Stimulated activated effector memory CD8-positive, alpha-beta T cell treated with anti-CD3 and anti-CD28 coated beads, Interleukin-12 subunit alpha, Interleukin-12 subunit beta, amount 100 ng/mL, for 72 hours (primary cell): ENCODE measurements around the gene CBLL2.

Source experiments
- ATAC-seq: fragments of 150-1000 bp; cut with Tn5 transposase; 2 replicates; pipeline ENCODE4 v1.10.0; 2021
- DNase-seq, 2 donors: peaks; one replicate each; pipeline ENCODE4 v3.0.0; 2021 to 2022; ENCODE audit warnings: low spot score in 2 of 2
- H3K27ac Mint-ChIP-seq: one replicate; pipeline ENCODE4 v1.8.0; 2022; ENCODE audit warnings: mild to moderate bottlenecking, mixed read lengths
- H3K36me3 Mint-ChIP-seq: one replicate; pipeline ENCODE4 v1.8.0; 2022; ENCODE audit warnings: mild to moderate bottlenecking, mixed read lengths
- H3K4me1 Mint-ChIP-seq: one replicate; pipeline ENCODE4 v1.8.0; 2022; ENCODE audit warnings: mixed read lengths
- H3K4me3 Mint-ChIP-seq: one replicate; pipeline ENCODE4 v1.8.0; 2022; ENCODE audit warnings: mild to moderate bottlenecking, mixed read lengths
- H3K9me3 Mint-ChIP-seq: one replicate; pipeline ENCODE4 v1.8.0; 2022; ENCODE audit warnings: mixed read lengths

Gene CBLL2

DNA sequence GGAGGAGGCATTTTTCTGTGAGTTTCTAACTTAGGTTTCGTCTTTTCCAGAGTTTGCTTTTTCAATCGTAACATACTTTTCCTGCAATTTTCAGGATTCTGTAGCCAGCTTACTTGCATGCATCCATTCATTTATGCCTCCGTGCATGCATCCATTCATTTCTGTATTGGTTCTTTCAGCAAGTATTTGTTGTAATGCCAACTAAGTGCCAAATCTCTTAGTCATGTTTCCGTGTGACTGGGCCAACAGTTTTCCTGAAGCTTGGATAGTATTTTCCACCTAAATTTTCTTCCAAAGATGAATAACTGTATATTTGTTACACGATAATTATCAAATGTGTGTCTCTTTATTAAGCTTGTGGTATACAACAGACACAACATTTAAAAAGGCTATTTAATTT lies 41.5 kb downstream of the CBLL2 start:
- H3K9me3 Mint-ChIP-seq: no peaks in the 10 kb centered on the region
- ATAC-seq (no peak), DNase-seq (no peak)
- H3K36me3 Mint-ChIP-seq: no peaks in the 10 kb centered on the region
- no peaks in the 10 kb centered on the region for H3K4me1 Mint-ChIP-seq
- no peak overlapping the region for H3K27ac Mint-ChIP-seq
- H3K4me3 Mint-ChIP-seq: no peak overlapping the region

DNA sequence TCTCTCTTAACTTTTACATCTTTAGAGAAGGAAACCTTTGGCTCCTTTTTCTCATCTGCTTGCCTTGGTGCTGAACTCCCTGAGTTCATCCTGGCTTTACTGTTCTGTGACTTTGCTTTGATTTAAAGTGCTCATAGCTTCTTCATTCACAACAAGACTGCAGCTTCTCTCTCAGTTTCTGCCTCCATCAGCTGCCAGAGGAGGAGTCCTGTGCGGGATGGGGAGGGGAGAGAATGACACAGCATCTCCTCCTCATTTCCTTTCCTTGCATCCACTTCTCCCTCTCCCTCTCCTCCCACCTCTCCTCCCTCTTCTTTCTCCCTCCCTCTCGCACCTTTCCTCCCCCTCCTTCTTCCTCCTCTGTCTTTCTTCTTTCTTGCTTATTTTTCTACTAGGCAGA lies 42.0 kb downstream of the CBLL2 start:
- H3K27ac Mint-ChIP-seq: no peak overlapping the region
- H3K4me1 Mint-ChIP-seq: no peaks in the 10 kb centered on the region
- H3K4me3 Mint-ChIP-seq: no peak overlapping the region
- no peak for ATAC-seq
- DNase-seq: no peak
- no peaks in the 10 kb centered on the region for H3K9me3 Mint-ChIP-seq
- no peaks in the 10 kb centered on the region for H3K36me3 Mint-ChIP-seq

DNA sequence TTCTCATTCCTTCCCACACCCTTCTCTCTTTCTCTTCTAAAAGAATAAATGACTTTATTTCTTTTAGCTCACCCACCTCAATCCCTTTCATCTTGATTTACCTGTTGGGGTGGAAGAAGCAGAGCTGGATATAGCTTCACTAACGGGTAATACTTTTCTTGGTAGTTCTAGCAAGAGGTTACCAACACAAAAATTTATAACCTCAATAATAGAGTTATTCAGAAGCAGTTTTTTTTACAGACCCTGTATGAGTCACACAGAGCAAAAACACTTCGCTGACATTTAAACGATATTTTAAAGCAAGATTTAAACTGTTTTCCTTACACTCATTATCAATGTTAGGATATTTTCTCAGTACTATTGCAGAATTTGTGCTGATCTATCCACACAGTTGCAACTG lies 42.4 kb downstream of the CBLL2 start:
- Mint-ChIP-seq H3K27ac (no peak overlapping the region), H3K4me1 (no peaks in the 10 kb centered on the region), H3K9me3 (no peaks in the 10 kb centered on the region), H3K4me3 (no peak overlapping the region), H3K36me3 (no peaks in the 10 kb centered on the region)
- ATAC-seq (no peak), DNase-seq (no peak)

DNA sequence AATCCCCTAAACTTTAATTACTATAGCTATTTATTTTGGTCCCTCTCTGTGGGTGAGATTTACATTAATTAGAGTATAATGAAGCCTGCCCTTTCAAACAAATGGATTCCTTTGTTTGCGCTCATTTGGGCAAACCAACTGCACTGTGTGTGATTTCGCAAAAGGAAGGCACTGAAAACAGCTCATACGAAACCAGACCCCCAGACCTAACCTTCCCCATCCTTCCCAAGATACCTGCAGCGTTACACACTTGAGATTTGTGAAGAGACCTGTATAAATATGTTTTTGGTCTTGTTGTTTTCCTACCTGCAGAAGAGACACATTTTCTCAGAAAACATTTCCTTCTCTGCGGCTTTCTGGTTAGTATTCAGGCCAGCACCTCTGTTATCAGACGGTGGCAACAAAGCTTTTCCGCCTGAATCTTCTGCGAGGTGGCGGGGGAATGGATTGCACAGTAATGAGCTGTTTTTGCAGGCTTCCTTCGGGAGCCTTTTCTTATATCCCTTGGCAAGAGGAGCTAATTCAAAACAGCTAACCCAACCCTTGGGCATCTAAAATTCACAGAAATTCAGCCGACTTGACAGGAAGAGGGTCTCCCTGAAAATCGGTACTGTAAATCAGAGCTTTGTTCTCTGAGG lies 47.6 kb downstream of the CBLL2 start:
- H3K27ac Mint-ChIP-seq: no peak overlapping the region
- no peaks in the 10 kb centered on the region for H3K4me1 Mint-ChIP-seq
- peaks cover 3% of the 10 kb centered on the region for H3K9me3 Mint-ChIP-seq
- no peaks in the 10 kb centered on the region for H3K36me3 Mint-ChIP-seq
- ATAC-seq: no peak
- H3K4me3 Mint-ChIP-seq: no peak overlapping the region
- no peak for DNase-seq

DNA sequence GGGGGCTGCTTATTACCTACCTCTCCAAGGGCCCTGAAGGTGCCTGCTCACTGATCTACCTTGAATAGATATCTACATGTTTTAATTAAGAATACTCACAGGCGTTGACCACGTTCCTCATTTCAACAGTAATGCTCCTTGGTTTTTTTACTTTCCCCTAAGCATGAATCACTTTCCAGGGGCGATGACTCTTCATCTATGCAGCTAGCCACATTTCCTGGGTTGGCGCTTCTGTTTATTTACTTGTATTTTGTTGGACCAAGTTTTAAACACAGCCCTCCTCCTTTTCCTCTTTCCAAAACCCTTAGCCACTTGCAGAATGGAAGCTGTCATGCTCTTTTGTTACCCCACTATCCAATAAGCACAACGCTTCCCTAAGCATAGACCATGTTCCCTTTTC lies 50.8 kb downstream of the CBLL2 start:
- DNase-seq (no peak), ATAC-seq (no peak)
- no peak overlapping the region for H3K27ac Mint-ChIP-seq
- H3K9me3 Mint-ChIP-seq: peaks cover 3% of the 10 kb centered on the region
- no peak overlapping the region for H3K4me3 Mint-ChIP-seq
- H3K4me1 Mint-ChIP-seq: no peaks in the 10 kb centered on the region
- H3K36me3 Mint-ChIP-seq: no peaks in the 10 kb centered on the region
